SKM-1 (cell line): Measurements from ENCODE around the gene EHF.

Experiments used
- DNase-seq: peaks from one replicate; lab custom pipeline; 2025; ENCODE audit not compliant: unreplicated experiment; lab: John Stamatoyannopoulos, UW

Gene EHF

DNA sequence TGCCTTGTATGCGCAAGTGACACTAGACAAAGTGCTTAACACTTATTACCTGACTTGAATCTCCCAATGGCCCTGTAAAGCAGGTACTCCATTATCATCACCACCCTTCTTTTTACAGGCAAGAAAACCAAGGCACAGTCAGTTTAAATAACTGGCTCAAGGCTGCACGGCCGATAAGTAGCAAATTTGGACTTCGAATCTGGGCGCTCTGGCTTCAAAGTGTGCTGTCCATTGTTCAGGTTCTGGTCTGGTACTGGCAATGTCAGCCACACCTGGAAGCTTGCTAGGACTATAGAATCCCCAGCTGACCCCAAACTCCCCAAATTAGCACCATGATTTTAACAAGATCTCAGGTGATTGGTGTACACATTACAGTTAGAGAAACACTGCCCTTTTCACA, 19.3 kb upstream of the EHF start:
- no peak for DNase-seq

- DNase-seq = no peak
These were observed 18.6 kb upstream of the EHF start for GRCh38 chr11:34602245-34602644.

DNA sequence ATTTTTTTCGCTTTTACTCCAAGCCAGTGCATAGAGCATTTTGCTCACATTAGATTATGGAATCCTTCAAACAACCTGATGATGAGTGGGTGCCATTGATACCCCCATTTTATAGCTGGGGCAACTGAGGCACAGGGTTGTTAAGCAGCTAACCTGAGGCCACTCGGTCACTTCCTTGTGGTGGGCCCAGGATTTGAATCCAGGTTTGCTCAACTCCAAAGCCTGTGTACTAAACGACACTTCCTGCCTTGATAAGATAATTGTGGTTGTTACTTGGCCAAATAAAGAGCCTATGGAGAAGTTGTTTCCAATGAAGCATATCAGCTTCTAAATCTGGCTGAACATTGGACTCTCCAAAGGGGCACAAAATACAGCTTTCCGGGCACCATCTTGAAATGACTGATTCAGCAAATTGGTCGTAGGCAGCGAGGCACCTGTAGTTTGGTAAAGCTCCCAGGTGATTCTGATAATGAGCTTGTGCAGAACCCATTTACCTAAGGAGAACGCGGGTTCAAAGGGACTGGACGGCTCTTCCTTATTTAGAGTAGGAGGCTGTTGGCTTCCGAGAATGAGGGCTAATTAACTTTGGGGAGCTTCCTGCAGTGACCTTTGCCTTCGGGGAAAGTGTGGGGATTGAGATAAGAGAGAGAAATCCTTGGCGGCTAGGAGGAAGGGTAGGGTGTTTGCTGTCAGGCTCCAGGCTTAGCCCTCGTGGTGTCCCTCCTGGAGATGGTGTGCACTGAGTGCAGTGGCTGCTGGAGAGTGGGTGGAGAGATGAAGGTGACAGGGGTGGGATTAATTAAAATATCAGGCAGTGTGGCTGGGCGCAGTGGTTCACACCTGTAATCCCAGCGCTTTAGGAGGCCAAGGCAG, 17.5 kb upstream of the EHF start:
- DNase-seq = no peak

DNA sequence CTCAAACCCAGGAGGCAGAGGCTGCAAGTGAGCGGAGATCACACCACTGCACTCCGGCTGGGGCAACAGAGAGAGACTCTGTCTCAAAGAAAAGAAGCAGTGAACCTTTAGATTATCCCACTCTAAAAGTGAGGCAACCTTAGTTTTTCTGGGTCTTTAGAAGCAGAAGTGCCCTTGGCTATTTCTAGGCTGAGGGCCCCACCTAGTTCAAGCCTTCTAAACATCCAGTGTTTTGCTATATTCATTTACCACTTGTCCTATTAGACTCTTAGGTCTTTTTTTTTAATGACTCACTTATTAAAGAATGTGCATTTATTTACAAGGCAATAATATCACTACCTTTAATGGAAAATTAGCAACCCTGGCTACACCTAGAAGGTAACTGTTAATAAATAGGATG, 16.7 kb upstream of the EHF start:
- no peak for DNase-seq

GRCh38 chr11:34604911-34605310, 16.0 kb upstream of the EHF start:
- DNase-seq = no peak

- DNase-seq = peak; percentile 49
These were observed 15.2 kb upstream of the EHF start for GRCh38 chr11:34605481-34606325.

DNA sequence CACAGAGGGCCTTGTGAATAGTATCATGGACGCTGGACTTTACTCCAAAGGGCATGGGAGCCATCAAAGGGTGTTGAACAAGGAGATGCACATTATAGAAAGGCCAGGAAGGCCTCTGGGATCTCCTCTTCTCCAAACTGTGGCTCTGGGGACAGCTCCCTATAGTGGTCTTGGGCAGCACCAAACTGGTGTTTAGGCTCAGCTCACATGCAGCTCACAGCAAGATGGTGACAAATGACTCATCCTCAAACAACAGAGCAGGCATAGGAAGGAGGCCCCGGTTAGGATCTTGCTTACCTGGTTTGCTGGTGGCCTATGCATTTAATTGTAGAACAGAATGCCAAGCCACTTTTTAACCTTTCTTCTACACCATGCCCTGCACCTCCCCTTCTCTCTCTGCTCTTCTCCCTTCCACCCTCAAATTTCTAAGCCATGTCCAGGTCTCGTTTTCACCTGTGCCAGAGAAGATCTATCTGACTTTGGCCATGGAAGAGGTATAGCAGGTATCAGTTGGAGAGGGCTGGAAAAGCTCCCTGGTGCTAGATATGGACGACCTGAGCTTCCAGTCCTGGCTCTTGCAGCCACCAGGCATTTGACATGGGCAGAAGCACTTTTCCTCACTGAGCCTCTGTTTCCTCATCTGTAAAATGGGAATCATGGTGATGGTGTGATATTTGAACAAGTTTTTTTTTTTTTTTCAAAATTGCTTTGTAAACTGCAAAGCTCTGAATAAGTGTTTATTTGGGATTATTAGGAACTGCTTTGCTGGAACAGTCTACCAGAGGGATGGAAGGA, 14.4 kb upstream of the EHF start:
- no peak for DNase-seq

DNA sequence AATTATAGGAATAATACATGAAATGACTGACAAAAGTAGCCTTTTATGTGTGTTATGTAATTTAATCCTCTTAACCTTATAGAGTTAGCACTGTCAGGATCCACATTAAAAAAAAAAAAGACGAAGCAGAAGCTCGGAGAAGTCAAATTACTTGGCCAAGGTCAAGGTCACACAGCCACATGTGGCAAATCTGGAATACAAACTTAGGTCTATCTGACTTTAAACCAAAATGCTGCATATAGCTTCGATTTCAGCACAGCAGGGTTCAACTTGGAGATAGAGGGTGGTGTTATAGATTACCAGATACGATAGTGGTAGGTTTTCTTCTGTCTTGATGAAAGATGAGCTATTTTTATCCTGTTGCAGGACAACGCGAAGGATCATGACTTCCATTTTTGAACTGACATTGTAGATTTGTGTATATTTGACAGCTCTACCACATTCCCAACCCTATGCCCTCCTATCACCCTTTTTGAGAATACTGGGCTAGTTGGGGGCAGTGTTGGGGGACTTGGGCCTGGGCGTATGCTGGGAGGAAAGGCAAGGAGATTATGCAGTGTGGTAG, 11.6 kb upstream of the EHF start:
- no peak for DNase-seq

- DNase-seq = no peak
These were observed 11.0 kb upstream of the EHF start for GRCh38 chr11:34609850-34610249.

DNA sequence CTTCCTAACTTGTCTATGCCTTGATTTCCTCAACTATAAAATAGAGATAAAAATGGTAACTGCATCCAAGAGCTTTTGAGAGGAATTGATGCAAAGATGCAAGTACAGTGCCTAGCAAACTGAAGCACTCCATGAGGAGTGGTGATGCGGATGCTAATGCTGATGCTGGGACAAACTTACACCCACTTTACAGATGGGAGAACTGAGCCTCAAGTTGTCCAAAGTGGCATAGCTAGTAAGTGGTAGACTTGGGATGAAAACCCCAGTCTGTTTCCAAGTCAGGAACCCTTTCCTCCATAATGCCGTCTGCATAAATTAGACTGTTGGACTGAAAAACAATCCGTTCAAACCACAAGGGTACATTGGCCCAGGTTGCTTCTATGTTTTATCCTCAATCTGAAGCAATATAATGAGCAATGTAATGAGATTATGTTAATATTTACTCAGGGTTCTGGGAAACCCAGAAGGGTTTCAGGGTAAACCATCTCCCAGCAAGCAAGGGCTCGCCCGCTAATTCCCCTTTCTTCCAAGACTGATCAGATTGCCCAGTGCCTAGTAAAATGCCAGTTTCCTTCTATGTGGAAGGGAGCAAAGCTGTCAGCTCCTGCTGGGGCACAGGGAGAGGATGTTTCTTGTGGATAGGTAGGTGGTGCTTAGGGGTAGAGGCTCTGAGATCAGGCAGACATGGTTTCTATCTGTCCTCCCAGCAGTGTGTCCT, 10.4 kb upstream of the EHF start:
- no peak for DNase-seq

DNA sequence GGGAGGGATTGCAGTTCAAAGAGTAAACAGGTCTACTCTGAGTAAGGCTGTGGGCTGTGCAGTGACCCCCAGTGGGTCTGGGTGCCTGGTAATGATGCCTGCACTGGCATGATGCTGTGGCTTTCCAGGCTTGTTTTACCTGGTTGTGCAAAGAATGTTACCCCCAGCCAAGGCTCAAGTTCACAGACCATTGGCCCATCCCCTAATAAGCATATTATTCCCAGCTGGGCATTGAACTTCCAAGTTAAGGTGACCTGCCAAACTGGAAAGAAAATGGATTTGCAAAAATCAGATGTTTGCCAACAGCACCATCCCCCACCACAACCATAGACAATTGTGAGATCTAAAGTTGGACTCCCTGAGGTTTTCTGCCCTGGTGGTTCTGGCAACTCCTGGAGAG, 7.9 kb upstream of the EHF start:
- DNase-seq = no peak

GRCh38 chr11:34613552-34614056, 7.3 kb upstream of the EHF start:
- peak; percentile 28 for DNase-seq

DNA sequence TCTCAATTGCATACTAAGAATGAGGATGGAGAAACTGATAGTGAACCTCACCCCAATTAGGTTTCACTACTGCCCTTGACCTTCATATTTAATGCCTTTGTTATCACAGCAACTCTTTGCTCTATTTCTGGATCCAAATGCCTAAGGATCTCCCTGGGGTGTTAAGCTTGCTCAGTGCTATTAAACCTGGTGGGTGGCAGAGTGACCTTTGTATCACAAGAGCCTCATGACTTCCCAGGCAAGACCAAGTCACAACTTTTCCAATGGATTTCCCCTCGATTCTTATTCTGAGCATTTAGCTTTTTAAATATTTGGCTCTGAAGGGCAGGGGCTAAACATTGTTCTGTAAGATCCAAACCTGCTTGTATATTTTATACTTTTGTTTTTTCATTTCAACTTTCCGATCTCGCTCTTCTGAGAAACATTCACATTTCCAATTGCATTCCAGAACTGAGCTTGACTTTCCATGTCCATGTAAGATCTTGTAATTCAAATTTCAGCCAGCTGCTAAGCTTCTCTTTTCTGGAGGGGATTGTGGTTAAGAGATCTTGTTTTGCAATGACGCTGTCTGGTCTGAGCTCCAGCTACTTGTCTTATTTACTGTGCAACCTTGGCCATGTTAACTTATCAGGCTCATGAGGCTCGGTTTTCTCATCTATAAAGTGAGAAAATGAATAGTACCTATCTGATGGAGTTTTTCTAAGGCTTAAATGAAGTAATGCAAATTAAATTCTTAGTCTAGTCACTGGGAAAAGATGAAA, 6.4 kb upstream of the EHF start:
- DNase-seq = peak; percentile 77

DNA sequence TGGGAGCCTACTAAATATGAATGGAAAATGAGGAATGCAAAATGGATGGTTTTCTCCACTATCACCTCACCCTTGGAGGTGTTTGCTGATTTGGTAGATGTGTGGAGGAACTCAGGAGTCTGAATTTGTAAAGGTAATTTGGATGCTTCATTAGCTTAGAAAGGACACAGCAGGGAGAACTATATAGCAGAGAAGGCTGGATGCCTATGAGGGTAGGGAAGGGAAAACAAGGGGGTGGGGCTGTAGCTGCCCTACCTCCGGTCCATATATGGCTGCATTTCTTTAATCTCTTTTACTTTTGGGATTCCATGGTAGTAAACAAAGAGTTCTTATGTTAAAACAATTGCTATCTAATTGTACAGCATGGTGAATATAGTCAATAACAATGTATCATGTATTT, 4.8 kb upstream of the EHF start:
- DNase-seq = no peak

DNA sequence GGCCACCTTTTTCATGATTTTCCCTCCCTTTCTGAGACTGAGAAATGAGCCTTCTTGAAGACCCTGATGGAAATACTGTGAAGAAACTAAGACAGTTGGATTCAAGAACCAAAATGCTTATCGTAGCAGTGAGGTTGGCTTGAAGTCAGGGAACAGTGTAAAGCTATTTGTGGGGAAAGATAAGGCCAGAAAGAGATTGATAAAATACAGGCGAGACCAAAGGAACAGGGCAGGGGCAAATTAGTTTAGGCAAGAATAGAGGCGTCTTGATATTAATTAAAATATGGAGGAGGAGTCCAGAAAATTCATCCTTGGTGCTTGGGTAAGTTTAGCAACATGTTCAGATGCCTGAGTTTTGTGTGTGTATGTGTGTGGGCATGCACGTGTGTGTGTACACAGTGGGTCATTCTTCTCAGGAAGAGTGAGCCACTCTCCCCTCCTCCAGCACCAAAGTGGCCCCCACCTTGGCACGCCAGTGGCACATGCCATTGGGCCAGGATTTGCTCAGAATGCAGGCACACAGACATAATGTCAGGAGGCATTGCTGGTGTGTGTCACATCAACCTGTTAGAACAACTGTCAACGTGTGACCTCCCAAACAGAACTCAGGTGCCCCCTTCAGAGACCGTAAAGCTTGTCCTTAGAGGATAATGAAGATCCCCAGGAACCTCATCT, 3.9 kb upstream of the EHF start:
- no peak for DNase-seq

- no peak for DNase-seq
These were observed 2.5 kb upstream of the EHF start for GRCh38 chr11:34618406-34618805.

DNA sequence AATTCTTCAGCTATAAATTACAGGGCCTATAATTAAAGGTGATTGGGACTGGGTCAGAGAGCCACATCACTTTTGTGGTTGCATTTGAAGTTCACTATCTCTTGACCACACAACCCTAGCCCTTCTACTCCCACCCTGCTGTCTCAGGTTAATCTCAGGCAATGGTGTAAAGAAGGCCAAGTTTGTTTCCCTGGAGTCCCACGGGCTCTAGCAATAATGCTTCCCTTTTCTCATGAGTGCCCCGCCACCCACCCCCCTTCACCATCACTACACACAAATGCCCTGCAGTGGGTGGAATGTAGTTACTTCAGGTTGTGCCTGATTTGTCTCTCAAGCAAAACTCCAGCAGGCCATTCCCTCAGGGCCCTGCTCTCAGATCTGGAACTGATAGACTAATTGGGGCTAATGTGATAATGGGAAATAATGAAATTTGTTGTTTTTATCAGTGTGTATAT, 1.8 kb upstream of the EHF start:
- no peak for DNase-seq

DNA sequence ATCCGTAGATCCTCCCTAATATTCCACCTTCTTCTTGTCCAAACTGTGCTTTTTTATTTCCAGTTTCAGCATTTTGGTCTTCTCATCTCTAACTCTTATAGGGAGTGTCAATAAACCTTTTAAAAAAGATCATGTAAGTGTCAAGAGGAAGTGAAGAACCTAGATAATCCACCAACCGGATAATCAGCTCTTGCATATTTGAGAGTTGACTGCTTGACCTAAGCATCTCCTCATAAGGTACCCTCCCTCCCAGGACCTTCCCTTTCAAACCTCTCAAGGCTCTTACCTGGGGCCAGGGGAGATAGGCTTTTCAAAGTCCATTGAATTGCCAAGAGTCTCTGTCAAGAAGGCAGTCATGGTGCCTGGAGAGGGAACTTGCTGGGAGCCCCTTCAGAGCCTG, 691 bp upstream of the EHF start:
- no peak for DNase-seq

DNA sequence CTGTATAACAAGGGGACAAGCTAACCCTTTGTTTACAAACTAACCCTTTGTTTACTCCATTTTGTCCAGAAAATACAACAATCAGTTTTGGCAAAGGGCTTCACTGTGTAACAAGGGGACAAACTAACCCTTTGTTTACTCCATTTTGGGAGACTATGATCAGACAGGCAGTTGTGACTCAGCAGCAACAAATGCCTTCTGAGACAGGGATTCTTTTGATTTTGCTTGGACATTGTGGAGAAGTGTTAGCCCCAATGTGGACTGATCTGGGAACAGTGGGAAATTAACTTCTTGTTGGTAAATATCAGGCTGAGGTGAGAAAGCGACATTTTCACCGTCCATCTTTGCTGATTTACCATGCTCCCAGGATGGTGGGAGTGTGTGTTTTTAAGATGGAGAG, 983 bp downstream of the EHF start:
- DNase-seq = no peak
